PC-3 (cell line): ENCODE results near the gene GZMA.

Experiments used
- EZH2phosphoT487 ChIP-seq: fragments of 300-600 bp; sonication (generic); IDR thresholded peaks from 2 replicates; pipeline ENCODE4 v1.6.1; 2018; ENCODE audit warnings: mild to moderate bottlenecking, antibody characterized with exemption, low read length, borderline replicate concordance
- TF ChIP-seq, protein P1 (sequence below): fragments of 300-600 bp; sonication (generic); conservative IDR thresholded peaks from 2 replicates; pipeline ENCODE4 v1.5.1; 2017; ENCODE audit warnings: antibody characterized with exemption, low read depth, mild to moderate bottlenecking, low read length

DNA sequence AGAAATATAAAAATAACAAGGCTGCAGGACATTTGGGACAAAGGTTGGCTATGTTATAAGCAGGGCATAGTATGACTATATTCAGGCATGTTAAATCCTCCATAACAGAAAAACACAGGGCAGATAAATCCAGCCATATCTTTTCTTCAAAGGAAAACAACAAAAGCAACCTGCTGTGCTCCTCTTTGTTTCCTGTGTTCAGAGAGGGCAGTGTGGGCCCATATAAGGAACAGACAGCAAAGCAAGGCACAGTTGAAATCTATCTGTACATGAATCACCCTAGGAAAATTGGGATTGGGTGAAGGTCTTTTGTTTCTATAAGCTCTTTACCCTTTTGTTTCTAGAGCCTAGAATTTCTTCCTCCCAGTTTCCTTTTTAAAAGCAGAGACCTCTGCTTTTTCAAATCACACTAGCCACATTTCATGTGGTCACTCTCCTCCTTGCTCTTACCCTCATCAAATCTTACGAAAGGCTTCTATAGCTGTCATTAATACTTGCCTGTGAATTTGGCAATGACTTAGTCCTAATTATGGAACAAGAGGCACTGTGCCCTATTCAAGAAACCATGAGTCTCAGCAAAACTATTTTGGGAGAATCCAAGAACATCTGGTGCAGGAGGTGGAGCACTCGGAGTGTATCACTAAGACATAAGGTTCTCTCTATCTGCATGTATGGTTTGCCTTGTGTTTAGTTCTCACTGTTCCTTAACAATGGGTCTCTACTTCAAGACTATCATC, 1.8 kb downstream of the GZMA start:
- TF ChIP-seq, protein P1, sequence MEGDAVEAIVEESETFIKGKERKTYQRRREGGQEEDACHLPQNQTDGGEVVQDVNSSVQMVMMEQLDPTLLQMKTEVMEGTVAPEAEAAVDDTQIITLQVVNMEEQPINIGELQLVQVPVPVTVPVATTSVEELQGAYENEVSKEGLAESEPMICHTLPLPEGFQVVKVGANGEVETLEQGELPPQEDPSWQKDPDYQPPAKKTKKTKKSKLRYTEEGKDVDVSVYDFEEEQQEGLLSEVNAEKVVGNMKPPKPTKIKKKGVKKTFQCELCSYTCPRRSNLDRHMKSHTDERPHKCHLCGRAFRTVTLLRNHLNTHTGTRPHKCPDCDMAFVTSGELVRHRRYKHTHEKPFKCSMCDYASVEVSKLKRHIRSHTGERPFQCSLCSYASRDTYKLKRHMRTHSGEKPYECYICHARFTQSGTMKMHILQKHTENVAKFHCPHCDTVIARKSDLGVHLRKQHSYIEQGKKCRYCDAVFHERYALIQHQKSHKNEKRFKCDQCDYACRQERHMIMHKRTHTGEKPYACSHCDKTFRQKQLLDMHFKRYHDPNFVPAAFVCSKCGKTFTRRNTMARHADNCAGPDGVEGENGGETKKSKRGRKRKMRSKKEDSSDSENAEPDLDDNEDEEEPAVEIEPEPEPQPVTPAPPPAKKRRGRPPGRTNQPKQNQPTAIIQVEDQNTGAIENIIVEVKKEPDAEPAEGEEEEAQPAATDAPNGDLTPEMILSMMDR: no peak
- no peak for TF ChIP-seq EZH2phosphoT487
